ENCODE measurements around the gene TUBA3E. TPM values are rescaled to one million over a fixed set of nuclear protein-coding genes. Genes with fewer than 3 reads are reported as not detected.

The TUBA3E gene
- total and polyA plus RNA-seq, 2 of the 8 experiments (the other 6 are each of a cell fraction or from before 2014, with no cell fraction given) = not detected

DNA sequence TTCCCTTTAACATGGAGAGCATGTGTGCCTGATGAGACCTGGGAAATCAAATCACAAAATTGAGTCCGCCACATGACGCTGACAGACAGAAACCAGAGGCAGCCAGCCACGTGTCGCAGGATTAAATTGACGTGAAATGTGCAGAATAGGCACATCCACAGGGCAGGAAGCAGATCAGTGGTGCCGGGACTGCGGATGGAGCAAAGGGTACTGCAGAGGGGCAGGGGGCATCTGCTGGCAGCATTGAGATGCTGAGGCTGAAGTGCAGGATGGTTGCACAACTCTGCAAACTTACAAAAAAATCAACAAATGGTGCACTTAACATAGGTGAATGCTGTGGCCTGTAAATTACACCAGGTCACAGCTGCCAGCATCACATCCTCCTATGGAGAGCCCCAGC, 48.2 kb upstream of the TUBA3E start:
- Histone ChIP-seq H2BK120ac (replicated peaks; ENCODE audit: low read depth, low read length) (no peak overlapping the region), H2BK15ac (ENCODE audit: low read length) (no peak overlapping the region), H4K91ac (replicated peaks; ENCODE audit: insufficient read length, low read length) (no peak overlapping the region), H2BK12ac (ENCODE audit: low read depth, low read length) (no peak overlapping the region), H3K79me1 (ENCODE audit: low read depth, low read length) (no peaks in the 10 kb centered on the region), H3K4me1 (replicated peaks in 1 of 4; ENCODE audit: control insufficient read depth in 3 of 4, insufficient read depth in 4 of 4, low read length in 3 of 4) (no peaks in the 10 kb centered on the region), H3K79me2 (ENCODE audit: control insufficient read depth in 1 of 2, insufficient read depth in 2 of 2, low read length in 2 of 2) (no peaks in the 10 kb centered on the region), H2BK20ac (ENCODE audit: low read length) (no peak overlapping the region), H3K23ac (ENCODE audit: insufficient read length) (no peak overlapping the region), H3K4me2 (ENCODE audit: insufficient read depth in 1 of 2, low read depth in 2 of 2, low read length in 2 of 2) (no peak overlapping the region), H3K27ac (ENCODE audit: low read depth, low read length) (no peak overlapping the region), H4K8ac (ENCODE audit: extremely low read depth, insufficient read depth, low read length) (no peak overlapping the region), H3K4ac (replicated peaks; ENCODE audit: insufficient read length, low read depth, low read length) (no peak overlapping the region), H4K5ac (ENCODE audit: insufficient read length, low read depth, low read length) (no peak overlapping the region), H2AFZ (ENCODE audit: low read length) (no peak overlapping the region), H3K9me3 (ENCODE audit: insufficient read depth in 2 of 2, low read depth in 1 of 2, low read length in 1 of 2) (no peaks in the 10 kb centered on the region), H2BK5ac (ENCODE audit: low read depth, low read length) (no peak overlapping the region), H3K23me2 (ENCODE audit: low read depth, low read length) (no peaks in the 10 kb centered on the region), H3K36me3 (ENCODE audit: control insufficient read depth in 2 of 4, insufficient read depth in 4 of 4, low read length in 3 of 4) (no peaks in the 10 kb centered on the region), H4K20me1 (replicated peaks in 1 of 2; ENCODE audit: control insufficient read depth in 1 of 2, insufficient read depth in 2 of 2, low read length in 2 of 2) (no peaks in the 10 kb centered on the region), H3K4me3 (ENCODE audit: extremely low read depth in 1 of 4, insufficient read depth in 2 of 4, low read depth in 3 of 4, low read length in 4 of 4) (no peak overlapping the region), H3K14ac (ENCODE audit: insufficient read length) (no peak overlapping the region), H2AK5ac (ENCODE audit: low read depth, low read length) (no peak overlapping the region), H3K18ac (ENCODE audit: extremely low read depth, low read length) (no peak overlapping the region), H3K56ac (replicated peaks; ENCODE audit: insufficient read length, low read depth, low read length) (no peak overlapping the region), H3K27me3 (replicated peaks in 1 of 4; ENCODE audit: control insufficient read depth in 3 of 4, extremely low read depth in 1 of 4, insufficient read depth in 3 of 4, low read length in 3 of 4) (no peaks in the 10 kb centered on the region), H3K9ac (replicated peaks in 1 of 4; ENCODE audit: extremely low read depth in 1 of 4, low read depth in 3 of 4, low read length in 3 of 4) (no peak overlapping the region)
- DNase-seq (ENCODE audit: low read depth in 1 of 2, low spot score in 2 of 2) (no peak), FAIRE-seq (no peak)
- ChIA-PET POLR2A (ENCODE audit: partially characterized antibody) (no interaction called here), CTCF (ENCODE audit: partially characterized antibody) (no interaction called here)
- TF ChIP-seq NANOG (IDR thresholded peaks at IDR 0.05; ENCODE audit: insufficient read depth, low read depth, low read length, poor library complexity, severe bottlenecking) = no peak
- 89% methylated on average over 7 of the region's 7 CpGs; no CpG with 5 or more reads in 1 of the 2 experiments for WGBS, 2 experiments (ENCODE audit: extremely low coverage in 1 of 2, insufficient coverage in 1 of 2, insufficient read length in 1 of 2, insufficient replicate concordance in 2 of 2, low coverage in 1 of 2, low lambda C conversion rate in 2 of 2, missing lambda C conversion rate in 1 of 2)

Data from H1 (cell line).